Ecto neural progenitor cell (in vitro differentiated cells): ENCODE results near the gene LRIG1.

ENCODE experiments used
- DNase-seq: peaks from one replicate; pipeline ENCODE4 v3.0.0-alpha.2; 2018; ENCODE audit warnings: low spot score

LRIG1 gene

GRCh38 chr3:66416556-66417304 is 84.1 kb downstream of the LRIG1 start:
- no peak for DNase-seq

DNA sequence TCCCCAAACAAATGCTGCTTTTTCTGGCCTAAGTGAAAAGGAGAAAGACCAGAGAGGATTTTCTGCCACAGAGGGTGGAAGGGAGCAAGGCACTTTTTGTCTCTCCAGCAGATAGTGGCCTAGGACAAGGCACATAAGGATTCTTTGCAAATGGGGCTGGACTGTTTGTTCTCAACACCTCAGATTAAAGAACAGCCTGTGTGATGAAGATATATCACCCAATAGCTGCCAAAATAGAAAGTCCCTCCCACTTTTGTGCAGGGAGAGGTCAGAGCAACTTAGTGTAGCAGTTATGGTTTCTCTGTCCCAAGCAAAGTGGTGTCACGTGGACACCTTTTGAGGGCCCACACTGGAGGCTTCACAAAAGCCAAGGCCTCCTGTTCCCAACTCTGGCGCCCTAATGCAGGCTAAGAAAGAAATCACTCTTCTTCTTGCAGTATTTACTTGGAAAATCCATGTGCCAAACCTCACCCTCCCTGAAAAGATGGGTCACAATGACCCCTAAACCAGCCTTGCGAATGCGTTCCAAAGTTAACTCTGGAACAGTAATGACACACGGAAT is 84.9 kb downstream of the LRIG1 start:
- DNase-seq, result no peak

DNA sequence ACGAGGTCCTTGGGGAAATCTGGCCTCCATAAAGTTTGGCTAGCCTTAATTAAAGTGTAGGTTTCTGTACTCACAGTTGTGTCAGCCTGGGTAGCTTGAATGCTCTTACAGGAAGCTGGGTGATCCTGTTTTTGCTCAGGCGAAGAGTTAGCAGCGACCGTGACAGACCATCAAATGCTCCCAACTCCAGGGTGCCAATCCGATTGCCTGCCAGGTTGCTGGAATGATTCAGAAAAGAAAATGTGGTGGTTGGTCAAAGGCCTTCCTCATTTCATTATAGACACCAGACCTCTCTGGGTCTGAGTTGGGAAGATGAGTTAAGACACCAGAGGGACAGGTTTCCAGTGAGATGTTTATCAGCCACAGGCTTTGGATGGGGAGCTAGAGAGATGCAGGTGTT is 86.0 kb downstream of the LRIG1 start:
- DNase-seq, result no peak

- DNase-seq, result no peak
Measured at GRCh38 chr3:66413151-66413751, 87.6 kb downstream of the LRIG1 start.

GRCh38 chr3:66411961-66412887 is 88.6 kb downstream of the LRIG1 start:
- DNase-seq, result no peak

DNA sequence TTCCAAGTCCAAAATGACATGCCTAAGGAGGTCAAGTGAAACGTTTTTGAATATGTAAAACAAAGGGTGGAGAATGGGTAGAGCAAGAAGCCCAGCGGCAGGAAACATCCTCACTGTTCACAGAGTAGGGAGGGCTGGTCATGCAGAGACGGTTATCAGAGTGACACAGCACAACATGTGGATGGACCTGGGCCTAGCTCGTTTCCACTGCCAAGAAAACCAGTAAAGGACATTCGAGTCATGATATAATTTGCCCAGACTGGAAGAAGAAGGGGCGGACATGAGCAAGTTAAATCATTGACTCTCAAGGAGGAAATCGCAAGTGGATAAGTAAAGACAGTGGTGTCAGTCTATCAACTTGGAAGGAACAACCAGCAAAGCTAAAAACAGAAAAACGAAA is 89.3 kb downstream of the LRIG1 start:
- DNase-seq, result no peak

GRCh38 chr3:66410976-66411375 is 89.8 kb downstream of the LRIG1 start:
- no peak for DNase-seq

GRCh38 chr3:66409771-66410754 is 90.8 kb downstream of the LRIG1 start:
- peak; percentile 32 for DNase-seq

GRCh38 chr3:66407611-66408218 is 93.1 kb downstream of the LRIG1 start:
- DNase-seq, result peak; percentile 85

- no peak for DNase-seq
Measured at GRCh38 chr3:66406831-66407610, 93.8 kb downstream of the LRIG1 start.

GRCh38 chr3:66406163-66406562 is 94.7 kb downstream of the LRIG1 start:
- DNase-seq, result no peak

GRCh38 chr3:66405701-66406091 is 95.1 kb downstream of the LRIG1 start:
- DNase-seq, result peak; percentile 38

- no peak for DNase-seq
Measured at GRCh38 chr3:66404903-66405700, 95.7 kb downstream of the LRIG1 start.

- peak; percentile 29 for DNase-seq
Measured at GRCh38 chr3:66404197-66404596, 96.6 kb downstream of the LRIG1 start.

DNA sequence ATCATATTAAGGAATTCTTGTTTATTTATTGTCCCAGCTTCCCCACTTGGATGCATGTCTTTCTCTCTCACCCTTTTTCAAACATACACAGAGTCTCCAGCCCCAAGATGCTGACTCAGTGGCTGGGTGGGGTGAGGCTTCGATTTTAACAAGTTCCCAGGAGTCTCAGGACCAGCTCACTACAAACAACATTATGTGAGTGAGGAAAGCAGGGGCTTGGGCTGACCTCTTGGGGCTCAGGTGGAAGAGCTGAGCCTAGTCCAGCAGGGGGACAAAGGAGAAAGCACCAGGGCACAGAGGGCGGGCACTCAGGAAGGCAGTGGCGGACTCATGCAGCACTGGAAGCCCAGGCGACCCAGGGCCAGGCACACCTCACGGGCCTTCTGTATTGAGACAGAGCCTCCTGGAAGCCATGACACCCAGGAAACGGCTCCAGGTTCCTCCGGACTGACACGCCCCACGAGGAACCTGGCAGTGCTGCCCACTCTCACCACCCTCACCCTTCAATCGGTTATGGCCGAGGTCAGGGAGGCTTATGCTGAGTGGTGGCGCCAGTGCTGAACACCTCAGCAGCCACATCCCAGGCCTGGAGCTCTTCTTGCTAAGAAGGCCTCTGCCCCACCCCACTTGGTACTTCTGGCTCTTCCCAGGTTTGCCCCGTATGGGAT is 97.4 kb downstream of the LRIG1 start:
- DNase-seq, result peak; percentile 33

DNA sequence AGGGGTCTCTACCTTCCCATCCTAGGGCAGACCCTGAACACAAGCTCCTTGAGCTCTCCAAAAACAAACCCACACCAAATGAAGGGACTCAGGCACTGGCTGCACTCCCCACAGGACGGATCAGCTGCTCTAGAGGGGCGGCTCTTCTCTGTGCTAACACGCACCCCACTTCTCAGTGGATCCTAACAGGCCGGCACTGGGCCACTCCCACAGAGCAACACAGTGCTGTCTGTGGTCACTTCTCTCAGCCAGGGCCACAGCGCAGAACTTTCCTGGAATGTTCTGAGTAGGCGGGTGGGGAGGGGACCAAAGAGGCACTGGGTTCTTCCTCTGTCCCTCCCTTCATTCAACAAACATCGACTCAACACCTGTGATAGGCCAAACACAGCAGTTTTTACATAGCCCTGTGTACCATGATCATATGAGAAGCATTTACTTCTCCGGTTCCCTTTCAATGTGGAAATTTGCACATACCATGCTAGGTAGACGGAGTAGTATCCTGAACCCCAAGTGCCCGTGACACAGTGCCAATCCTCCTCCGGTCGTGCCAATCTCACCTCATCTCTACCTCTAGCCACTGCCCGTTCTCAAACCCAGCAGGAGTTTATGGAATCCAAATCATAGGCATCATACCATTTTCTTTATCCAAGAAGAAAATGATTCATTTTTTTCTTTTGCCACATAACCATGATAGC is 98.1 kb downstream of the LRIG1 start:
- DNase-seq, result peak; percentile 40

GRCh38 chr3:66401675-66402491 is 98.9 kb downstream of the LRIG1 start:
- DNase-seq, result peak; percentile 46
